Ecto neural progenitor cell (in vitro differentiated cells): ENCODE measurements around the gene CCNI2.

Source experiments
- DNase-seq: peaks from one replicate; pipeline ENCODE4 v3.0.0-alpha.2; 2018; ENCODE audit warnings: low spot score

CCNI2 gene

GRCh38 chr5:132749506-132749905 lies 2.3 kb downstream of the CCNI2 start:
- no peak for DNase-seq

DNA sequence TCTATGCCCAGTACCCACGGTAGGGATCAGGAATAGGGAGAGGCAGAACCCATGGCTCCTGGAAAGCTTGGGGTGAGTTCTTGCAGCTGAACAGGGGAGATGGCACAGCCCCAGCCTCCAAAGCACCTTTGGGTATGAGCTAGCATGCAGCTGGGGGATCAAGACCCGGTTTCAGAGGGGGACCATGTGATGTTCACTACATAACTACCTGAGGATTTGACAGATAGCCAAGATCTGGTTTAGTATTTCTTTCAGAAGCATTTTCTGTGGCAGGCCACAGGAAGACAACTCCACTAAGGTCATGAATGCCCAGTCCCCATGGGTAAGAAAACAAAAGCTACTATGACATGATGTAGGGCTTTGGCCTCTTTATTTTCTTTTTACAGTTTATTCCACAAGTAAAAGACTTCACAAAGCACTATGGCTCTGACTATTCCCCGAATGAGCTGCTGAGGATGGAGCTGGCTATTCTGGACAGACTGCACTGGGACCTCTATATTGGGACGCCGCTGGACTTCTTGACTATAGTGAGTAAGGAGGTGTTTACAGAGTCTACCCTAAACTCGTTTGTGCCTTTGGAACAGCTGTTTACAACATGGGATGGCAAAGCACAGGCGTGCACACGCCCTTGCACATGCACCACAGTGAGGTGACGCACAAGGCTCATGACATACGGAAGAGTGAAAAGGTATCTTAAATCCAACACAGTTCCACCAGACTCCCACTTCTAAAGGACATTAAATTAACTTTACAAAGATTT lies 3.4 kb downstream of the CCNI2 start:
- DNase-seq, result no peak

DNA sequence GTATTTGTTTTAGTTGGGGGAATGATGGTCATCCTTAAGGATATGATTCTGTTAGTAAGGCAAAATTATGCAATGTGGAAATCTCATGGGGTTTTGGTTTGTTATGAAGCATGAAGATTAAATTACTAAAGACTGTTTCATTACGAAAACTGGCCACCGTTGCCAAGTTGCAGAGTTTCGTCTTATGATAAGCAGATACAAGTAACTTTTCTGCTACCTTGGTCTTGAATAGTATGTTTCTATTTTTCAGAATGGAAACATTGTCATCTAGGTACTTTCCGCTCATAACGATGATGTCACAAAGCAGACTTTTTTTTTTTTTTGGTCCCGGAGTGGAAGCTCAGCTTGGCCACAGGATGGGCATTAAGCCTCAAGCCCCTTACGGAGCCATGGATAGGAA lies 4.2 kb downstream of the CCNI2 start:
- DNase-seq, result no peak

- no peak for DNase-seq
Measured at GRCh38 chr5:132751971-132752580, 4.8 kb downstream of the CCNI2 start.

- no peak for DNase-seq
Measured at GRCh38 chr5:132752581-132753125, 5.4 kb downstream of the CCNI2 start.

- no peak for DNase-seq
Measured at GRCh38 chr5:132753135-132753987, 6.1 kb downstream of the CCNI2 start.

GRCh38 chr5:132754111-132754510 lies 6.9 kb downstream of the CCNI2 start:
- peak; percentile 37 for DNase-seq

GRCh38 chr5:132754947-132755346 lies 7.7 kb downstream of the CCNI2 start:
- DNase-seq, result no peak

DNA sequence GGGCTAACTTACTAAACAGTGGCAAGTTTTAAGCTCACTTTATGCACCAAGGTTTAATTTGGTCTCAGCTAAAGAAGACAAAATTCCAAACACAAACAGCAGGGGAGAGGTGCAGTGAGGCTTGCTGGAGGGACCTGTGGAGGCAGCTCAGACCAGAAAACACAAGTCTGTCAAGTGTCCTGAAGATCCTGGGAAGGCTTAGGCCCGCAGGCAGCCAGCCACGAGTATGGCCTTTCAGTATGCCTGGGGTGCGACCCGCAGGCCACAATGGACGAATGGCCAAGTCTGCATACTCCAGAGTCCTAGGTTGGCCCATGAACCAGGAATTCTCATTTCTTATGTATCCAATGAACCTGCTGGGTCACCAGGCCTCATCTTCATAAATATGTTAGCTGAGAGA lies 9.3 kb downstream of the CCNI2 start:
- peak; percentile 41 for DNase-seq

DNA sequence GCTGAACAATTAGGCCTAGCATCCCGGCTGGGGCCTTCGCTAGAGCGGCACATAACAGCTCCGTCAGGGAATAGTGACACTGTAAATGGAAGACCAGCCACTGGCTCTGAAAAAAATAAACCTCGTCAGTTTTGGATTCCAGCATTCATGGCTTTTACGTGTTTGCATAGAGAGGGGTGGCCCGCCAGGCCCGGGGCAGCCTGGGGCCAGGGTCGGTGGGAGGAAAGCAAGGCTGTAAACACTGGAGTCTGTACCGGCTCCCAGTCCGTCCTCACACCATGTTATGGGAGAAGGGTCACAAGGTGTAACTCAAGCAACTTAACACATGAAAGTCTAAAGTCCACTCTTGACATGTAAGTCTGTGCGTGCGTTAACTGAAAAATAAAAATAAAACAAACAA lies 11.2 kb downstream of the CCNI2 start:
- DNase-seq, result peak; percentile 32

DNA sequence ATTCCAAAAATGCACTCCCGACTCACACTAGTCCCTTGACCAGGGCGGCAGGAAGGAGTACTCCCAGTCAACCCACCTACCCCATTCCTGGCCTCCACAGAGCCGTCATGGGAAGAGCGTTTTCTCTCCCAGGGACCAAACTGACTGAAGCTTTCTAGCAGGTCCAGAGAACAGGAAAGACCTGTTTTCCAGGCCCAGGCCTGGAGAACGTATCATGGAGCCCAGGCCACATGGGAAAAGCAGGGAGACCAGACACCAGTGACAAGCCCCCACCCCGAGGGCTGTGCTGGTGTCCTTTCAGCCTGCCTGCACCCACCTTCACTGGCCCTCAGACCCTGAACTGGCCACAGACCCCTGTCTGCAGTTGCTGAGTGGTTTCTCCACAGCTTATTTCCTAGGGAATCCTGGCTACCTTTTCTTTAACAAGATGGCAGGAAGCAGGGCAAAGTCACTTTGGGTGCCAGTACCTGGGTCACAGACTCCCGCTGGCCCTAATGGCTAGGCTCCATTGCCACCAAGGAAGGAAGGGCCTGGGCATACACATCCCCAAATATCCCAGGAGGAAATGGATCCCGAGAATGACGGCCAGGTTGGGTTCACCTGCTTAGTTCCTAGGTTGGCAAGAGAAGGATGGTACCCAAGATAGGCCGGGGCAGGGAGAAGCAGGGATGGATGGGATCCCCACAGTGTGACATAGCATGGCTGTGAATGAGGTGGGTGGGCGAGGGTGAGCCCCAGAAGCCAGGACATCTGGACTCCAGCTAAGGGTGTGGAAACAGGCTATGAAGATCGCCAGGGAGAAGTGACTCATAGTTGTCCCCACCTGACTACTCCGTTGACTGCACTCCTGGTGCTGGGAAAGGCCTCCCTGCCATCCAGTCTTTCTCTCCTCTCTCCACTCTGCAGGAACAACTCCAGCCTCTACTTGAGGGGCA lies 12.2 kb downstream of the CCNI2 start:
- DNase-seq, result peak; percentile 38

DNA sequence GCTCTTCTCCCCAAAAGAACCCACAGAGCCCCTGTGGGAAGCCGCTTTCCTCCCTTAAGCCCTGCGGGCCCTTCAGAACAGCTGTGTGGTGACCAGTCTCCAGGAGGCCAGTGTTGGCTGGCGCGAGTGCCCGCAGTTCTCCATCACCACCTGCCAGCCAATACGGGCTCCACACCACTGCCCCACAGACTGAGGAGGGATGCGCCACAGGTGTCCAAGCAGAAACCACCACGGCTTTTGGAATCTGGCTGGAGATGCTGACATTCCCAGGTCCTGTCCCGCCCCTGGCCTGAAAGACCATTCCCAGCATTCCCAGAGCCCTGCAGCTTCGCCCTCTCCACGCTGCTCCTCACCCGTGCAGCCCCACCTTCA lies 12.8 kb downstream of the CCNI2 start:
- peak; percentile 22 for DNase-seq

GRCh38 chr5:132760601-132761317 lies 13.5 kb downstream of the CCNI2 start:
- peak; percentile 24 for DNase-seq

- peak; percentile 29 for DNase-seq
Measured at GRCh38 chr5:132761321-132762240, 14.4 kb downstream of the CCNI2 start.

DNA sequence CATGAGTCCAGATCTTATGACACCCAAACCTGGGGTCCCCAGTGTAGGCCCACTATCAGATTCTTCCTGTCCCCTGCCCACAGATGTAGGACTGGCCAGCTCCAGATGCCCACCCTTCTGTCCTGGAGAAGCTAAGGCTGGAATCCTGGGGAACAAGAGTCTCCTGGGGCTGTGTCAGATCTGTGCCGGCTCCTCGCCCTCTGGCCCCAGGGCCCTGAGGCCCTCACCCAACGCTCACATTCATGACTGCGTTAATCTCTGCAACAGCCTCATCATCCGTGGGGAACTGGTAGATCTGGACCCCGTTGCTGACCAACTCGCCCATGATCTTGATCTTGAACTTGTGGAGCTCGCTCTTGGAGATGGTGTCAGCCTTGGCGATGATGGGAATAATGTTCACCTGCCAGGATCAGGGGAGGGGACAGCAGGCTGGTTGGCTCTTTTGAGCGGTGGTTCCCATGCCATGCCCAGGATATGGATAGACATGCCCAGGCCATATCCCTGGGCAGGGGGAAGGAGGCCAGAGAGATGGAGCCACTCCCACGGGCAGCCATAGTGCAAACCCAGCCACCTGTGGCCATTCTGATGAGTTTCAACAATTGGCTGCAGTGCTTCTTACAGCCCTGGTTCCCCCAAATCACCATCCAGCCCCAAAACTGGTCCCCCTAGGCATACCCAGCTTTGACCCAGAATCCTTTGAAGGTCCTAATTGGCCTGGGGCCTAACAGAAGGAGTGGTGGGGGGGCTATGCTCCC lies 15.2 kb downstream of the CCNI2 start:
- DNase-seq, result peak; percentile 25

- DNase-seq, result peak; percentile 22
Measured at GRCh38 chr5:132763181-132764036, 16.2 kb downstream of the CCNI2 start.

DNA sequence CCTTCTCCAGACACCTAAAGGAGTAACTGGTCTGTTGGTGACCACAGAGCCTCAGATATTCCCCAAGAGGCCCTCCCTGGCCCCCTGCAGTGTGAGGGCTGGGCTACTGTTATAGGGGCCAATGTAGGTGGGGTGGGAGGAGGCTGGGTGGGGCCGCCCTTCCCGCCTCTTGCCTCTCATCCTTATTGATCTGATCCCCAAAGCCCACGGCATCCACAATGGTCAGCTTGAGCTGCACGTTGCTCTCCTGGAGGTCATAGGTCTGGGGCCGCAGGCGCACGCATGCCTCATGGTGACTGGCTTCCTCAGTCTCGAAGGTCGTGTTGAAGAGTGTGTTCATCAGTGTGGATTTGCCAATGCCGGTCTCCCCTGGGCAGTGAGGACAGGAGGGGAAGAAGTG lies 16.8 kb downstream of the CCNI2 start:
- DNase-seq, result peak; percentile 28

DNA sequence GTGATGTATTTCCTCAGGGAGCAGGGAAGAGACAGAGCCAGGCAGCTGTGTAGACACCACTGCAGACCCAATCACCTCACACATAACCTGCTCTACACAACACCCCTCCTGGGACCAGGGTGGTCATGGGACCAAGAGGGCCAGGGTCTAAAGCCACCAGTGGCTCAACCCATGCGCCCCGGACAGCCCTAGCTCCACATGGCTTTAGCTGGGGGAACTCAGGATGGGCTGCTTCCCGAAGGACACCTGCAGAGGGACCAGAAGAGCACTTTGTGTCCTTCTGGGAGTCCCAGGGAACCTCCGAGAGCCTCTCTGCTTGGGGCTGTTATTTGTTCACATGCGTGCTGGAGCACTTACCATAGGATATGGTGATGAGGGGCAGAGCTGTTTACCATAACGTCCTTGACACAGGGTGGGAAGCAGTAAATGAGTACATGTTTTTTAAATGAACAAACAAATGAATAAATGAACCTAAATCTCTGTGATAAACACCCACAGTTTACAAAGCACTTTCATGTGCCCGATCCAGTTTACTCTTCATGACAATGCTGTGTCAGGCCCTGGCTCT lies 17.5 kb downstream of the CCNI2 start:
- peak; percentile 11 for DNase-seq
